Activated T-cell treated with anti-CD3 and anti-CD28 coated beads, Interleukin-2, amount 50 U/mL, for 1 hour (primary cell): ENCODE measurements around the gene SETMAR.
"Not testable (repeated sequence)": the region's sequence is repeated elsewhere in the genome, so short reads cannot be mapped to it uniquely, and the experiment has no call there.

Experiments used
- DNase-seq: peaks from one replicate; pipeline ENCODE4 v3.0.0-alpha.2; 2020

SETMAR gene

DNA sequence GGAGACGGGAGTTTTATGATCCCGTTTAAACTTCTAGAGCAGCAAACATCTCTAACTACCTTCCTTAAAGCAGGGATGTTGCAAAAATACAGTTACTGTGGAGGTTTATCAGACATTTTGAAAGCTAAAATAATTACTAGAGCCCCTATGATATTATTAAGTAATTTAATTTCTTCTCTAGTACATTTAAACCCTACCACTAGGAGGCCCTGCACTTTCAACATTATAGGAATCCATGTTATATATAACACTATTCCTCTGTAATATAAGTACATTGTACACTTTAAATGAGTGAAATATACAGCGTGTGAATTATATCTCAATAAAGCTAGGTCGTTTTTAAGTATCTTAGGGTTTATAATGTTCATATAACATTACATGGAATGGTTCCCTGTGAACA, 11.5 kb downstream of the SETMAR start:
- no peak for DNase-seq

DNA sequence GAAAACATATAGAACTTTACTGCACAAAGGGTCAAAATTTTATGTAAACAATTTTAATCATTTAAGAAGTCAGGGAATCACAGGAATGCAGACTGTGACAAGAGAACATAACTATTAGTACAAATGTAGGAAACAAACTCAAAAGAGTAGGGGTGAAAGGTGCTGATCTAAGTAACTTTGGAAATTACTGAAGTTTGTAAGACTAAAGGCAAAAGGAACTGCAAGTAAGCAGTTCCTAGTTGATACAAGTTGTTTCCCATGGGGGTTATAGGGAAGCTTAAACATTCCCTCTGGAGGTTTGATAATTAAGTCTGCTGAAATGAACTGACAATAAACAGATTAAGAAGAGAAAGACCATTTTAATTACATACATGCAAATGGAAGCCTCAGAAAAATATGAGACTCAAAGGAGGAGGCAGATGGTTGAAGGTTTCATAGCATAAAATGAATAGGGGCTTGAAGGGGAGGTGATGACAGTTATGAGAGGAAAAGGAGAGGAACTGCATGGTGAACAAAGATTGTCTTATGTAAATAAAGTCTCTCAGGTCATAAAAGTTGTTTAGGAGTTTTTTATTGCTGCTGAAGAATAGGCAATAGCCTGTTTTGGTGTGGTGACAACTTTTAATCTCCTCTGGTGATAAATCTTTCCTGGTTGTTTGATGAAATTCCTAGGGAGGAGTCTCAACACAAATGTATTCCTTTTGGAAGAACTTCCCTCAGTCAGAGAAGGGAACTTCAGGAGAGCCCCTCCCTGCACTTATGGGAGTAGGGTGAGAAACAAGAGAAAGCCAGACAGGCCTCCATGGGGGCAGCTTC, 17.1 kb downstream of the SETMAR start:
- DNase-seq, result no peak

DNA sequence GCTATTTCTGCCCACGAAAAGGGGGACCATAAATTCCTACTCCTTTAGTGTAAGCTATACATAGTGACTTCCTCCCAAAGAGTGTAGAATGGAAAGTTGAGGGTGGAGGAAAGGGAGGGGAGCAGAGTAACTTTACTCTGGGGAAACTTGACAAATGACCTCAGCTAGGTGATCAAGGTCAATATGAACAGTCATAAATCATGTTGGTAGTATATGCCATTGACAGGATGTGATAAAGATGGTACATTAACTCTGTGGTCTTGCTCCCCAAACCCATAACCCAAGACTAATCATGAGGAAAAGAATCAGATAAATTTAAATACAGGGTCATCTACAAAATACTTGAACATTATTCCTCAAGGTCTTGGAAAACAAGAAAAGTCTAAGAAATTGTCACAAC, 18.6 kb downstream of the SETMAR start:
- DNase-seq, result no peak

DNA sequence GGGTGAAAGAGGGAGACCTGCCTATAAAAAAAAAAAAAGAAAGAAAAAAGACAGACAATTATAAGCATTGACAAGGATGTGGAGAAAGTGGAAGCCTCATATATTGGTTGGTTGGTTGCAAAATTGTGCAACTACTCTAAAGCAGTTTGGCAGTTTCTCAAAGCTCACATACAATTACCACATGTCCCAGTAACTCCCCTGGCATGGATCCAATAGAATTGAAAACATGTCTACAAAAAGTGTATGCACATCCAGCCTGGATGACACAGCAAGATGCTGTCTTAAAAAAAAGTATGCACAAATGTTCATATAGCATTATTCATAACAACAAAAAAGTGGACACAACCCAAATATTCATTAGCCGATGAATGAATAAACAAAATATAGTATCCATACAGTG, 19.5 kb downstream of the SETMAR start:
- DNase-seq, result no peak

DNA sequence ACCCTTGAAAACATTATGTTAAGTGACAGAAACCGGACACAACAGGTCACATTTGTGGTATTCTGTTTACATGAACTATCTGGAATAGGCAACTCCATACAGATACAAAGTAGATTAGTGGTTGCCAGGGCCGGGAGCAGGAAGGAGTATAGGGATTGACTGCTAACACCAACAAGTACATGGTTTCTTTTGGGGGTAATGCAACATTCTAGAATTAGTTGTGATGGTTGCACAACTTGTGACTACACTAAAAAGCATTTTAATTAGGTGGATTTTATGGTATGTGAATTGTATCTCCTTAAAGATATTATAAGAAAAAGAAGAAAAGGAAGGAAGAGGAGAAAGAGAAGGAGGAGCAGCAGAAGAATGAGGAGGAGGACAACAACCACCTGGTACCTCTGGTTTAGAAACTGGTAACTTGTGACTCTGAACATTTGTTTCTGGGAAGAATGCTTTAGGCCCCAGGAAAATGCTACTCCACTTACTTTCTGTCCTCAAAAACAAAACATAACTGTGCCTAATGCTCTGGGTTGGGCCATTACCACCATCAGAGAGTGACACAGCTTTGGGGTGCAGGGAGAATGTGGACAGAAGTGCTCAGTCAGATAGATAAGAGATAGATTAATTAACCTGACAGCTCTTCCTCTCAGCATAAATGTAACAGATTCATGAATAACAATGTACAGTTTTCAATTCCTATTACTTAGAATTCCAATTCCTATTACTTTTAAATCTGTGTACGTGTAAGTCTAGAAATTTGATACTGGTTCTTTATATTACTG, 20.3 kb downstream of the SETMAR start:
- DNase-seq, result no peak

DNA sequence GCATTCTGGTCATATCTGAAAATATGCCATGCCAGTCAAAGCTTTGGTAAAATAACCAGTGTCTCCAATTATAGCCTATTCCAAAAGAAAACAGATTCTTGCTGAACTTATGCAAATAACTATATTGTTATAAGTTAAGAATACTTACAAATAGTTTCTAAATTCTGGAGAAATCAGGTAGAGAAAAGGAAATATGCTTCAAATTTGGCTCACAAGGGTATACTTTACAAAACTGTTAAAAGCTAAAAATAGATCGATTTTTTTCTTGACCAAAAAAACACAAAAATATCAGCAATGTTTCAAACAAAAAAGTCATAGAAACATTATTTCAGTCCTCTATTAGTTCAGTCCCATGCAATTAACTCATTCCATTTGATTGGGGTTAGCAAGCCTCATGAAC, 23.7 kb downstream of the SETMAR start:
- no peak for DNase-seq

DNA sequence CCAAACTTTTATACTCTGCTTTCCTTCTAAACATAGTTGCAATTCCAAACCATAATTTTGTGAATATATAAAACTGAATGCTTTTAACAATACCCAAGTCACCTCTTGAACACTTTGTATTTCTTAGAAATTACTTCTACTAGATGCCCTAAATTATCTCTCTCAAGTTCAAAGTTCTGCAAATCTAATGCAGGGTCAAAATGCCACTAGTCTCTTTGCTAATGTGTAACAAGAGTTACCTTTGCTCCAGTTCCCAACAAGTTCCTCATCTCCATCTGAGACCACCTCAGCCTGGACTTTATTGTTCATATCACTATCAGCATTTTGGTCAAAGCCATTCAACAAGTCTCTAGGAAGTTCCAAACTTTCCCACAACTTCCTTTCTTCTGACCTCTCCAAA, 26.6 kb downstream of the SETMAR start:
- DNase-seq, result not testable (repeated sequence)

DNA sequence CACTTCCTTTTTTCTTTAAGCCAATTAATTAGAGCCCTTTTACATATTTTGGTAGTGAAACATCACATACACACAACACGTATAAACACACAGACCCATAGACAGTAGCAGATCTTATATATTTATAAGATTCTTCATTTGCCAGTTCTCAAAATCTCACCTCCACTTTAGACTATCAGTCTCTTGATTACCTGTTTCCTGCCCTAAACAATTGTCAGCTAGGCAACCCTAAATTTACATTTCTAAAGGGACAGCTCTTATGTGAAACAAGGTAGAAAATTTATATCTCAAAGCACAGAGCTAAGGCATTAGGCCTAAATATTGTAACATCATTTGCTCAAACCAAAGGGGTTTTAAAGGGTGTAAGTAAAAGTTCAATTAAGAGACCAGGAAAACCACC, 28.9 kb downstream of the SETMAR start:
- no peak for DNase-seq

DNA sequence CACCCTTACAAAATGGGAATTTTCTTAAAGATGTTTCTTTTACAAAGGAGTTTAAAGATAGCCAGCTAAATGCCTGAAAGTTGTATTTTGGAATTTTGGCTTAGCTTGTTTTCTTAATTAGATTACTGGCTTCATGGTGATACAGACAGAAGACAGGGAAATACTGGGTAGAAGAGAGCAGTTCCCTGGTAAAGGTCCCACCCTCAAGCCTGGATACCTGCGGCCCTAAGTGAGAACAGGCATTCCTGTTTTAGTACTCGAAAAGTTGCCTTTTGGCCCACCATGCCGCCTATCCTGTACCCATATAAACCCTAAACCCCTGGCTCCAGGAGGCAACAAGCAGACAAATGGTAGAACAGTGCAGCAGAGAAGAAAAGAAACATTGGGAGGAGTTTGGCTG, 29.4 kb downstream of the SETMAR start:
- DNase-seq, result no peak

DNA sequence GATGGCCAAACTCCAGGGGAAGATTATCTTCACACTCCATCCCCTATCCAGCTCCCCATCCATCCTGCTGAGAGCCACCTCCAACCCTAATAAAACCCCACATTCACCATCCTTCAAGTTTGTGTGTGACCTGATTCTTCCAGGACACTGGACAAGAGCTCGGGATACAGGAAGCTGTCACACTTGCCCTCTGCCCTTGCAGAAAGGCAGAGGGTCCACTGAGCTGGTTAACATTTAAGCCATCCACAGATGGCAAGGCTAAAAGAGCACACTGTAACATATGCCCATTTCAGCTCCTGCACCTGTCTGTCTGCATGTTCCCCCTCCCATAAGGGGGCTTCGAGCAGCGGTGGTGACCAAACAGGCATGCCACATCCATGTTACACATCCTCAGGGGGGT, 29.8 kb downstream of the SETMAR start:
- no peak for DNase-seq

DNA sequence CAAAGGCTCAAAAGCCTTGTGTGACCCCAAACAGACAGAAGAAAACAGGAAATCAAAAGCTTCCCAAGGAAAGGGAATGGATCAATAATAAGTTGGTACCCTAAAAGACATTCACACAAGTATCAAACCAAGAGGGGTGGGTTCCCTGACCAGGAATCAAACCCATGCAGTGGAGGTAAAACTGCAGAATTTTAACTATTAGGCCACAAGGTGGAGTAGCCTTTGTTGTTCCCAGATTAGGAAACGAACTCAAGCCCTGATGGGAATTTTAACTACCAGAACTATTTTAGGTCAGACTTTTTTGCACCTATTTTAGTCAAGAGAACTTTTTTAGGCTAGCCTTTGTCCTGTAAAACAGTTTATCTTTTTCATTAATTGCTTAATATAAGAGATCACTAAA, 31.4 kb downstream of the SETMAR start:
- DNase-seq, result no peak

DNA sequence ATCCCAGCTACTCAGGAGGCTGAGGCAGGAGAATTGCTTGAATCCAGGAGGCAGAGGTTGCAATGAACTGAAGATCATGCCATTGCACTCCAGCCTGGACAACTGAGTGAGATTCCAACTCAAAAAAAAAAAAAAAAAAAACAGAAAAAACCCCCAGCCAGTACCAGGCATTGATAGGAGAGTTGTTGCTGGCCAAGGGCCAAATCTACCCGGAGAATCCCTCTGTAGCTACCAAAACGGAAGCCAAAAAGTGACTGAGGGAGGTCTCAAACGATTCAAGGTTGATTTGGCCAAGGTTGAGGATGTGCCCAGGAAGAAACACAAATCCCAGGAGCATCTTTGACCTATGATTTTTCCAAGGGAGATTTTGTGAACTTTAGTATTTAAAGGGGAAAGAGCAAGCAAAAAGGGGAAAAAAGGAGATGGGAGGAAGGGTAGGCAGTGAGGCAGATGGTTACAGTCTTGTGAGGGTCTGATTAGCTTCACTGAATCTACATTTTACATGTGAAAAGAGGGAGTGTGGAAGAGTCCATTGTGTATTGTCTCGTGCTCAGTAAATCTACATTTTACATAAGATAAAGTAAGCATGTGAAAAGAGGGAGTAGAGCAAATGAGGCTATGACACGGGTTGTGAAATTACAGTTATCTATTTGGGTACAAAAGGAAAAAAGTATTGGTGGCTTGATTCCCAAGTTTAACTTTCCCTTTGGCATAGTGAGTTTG, 32.8 kb downstream of the SETMAR start:
- DNase-seq, result no peak

DNA sequence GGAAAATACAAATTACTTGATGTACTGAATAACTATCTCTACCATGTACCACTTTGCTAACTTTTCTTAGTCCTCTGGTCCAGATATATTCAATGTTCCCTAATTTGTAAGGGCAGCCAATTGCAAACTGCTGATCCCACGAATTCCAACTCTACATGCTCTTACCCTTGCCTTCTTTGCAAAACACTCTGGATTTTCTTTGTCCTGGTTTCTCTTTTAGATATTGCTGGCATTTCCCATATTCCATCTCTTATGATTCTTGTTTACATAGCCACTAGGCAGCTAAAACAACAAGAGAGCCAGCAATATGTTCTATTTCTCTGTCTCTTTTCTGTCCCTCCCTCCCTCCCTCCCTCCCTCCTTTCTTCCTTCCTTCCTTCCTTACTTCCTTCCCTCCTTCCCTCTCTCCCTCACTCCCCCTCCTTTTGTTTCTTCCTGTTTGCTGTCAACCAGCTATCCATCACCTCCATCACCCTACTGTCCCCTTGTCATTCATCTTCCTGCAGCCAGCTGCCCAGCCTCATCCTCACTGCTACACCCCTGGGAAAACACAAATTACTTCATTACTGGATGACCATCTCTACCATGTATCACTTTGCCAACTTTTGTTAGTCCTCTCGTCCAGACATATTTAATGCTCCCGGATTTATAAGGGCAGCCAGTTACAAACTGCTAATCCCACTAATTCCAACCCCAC, 33.8 kb downstream of the SETMAR start:
- no peak for DNase-seq

DNA sequence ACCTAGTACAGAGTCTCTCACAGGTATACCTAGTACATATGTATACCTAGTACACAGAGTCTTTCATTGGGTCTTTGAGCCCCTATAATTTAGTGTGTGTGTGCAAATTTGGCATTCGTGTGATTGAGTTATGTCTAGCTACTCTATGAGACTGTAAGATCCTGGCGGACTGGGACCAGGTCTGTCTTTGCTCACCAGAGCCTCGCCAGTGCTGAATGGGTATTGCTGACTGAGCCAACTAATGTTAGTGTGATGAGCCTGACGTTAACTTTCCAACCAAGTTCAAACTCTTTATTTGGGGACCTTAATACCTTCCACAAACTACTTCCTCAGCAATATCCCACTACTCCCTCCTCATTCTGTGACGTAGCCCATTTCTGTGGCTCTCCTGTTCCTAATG, 35.6 kb downstream of the SETMAR start:
- DNase-seq, result no peak

DNA sequence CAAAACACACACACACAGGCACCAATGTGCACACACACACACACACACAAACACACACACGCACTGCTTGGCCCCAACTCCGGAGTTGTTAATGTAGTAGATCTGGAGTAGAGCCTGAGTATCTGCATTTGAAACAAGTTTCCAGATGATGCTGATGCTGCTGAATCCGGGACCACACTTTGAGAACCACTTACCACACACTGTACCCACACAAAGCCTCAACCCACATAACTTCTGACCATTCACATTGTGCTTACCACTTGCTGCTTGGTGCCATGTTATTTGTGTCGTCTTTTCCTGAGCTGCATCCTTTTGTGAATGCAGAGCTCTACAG, 36.9 kb downstream of the SETMAR start:
- no peak for DNase-seq

DNA sequence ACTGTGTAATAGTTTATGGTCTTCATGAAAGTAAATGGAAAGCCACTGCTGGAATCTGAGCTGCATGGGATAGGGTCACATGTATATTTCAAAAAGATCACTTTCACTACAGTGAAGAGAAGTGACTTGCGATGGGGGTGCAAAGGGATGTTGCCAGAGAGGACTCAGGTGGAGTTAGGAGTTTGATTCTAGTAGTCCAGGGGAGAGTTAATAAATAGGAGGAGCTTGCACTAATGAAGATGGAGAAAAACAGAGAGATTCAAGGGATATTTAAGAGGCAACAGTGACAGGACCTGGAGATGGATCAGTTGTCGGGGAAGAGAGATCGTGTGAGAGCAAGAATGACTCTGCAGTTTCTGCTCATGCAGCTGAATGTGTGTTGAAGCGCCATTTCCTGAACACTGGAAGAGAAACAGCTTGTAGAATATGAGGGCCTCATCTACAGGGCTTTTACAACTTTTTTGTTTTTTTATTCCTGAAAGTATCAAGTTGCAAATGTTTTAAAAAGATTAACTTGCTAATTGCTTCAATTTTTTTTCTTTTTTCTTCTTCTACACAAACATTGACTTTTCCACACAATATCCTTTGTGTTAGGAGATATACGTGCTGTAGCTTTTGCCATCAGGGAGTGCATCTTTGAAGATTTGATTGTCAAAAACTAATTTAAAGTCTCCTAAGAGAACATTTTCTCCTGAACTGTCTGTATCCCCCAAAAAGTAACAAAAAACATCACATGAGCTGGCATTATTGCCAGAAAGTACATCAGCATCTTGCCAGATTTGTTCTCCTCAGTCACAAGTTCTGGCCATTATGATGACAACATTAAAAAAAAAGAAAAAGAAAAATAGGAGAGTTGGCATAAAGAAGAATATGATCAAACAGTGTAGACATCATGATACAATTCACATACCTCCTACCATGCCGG, 37.5 kb downstream of the SETMAR start:
- DNase-seq, result no peak

DNA sequence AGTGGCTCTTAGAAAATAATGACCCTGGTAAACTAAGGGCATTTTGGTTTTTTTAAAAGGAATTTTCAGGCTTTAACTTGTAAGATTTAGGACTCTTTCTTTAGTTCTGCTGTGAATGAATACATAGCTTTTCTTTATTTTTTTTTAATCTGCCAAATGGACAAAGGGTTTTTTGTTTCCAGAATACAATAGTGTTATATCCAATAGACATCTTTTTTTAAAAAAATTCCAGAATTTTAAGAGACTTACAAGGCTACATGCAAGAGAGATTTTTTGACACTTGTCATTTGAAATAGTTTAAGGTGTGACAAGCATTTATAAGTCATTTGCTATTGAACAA, 38.1 kb downstream of the SETMAR start:
- DNase-seq, result no peak

DNA sequence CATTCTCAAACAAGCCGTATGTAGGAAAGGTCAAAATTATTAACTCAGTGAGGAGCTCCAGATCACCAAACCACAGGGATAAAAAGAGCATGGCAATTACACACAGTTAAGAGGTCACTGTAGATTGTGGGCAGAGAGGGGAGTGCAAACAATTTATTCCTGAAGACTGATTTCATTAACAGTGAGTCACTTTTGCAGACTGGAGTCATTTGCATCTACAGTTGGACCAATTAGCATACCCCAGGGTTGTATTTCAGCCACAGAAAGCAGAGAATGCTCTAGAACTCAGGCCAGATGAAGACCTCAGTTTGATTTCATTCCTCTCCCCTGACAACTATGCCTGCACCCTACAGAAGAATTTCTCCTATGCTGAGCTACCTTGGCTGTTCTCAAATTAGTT, 40.1 kb downstream of the SETMAR start:
- no peak for DNase-seq

DNA sequence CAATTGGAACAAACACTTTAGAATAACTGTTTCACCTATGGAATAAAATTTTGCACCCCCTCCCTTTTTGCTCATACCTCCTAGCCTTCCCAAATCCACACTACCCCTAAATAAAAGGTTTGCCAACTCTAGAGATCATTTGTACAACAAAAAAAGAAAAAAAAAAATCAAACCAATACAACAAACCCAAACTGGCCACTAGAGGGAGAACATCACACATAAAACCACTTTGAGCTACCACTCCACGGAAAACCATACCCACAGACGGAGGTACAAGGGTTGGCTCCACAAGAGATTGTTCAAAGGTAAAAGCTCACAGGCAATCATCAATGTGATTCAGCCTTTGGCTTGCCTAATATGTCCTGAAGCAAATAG, 47.6 kb downstream of the SETMAR start:
- peak; percentile 30 for DNase-seq

DNA sequence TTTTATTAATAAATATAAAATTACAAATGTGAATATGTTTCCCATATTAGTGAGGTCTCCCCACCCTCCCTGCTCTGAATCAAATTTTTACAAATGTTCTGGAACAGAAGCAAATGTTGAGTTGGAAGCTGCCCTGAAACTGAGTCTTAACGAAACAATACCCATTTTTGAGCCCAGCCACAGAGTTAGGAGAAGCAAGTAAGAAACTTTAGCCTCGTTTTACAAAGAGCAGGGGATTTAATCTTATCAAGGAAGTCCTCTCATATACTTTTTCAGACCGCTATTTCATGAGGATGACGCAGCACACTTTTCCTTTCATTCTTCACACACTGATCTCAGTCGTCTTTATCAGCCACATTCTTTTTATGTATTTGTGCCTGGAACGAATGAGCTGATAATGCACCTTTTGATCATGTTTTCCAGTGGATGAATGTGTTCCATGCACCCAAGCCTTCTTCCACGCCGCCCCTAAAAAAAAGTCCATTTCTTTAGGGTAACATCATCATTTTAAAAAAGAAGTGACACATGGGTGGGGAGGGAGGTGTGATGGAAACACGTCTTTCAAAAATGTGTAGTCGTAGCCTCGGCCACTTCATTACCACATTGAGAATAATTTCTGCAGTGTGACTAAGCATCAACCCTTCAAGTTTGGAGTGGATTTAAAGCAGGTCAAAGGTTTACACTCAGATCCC, 48.1 kb downstream of the SETMAR start:
- DNase-seq, result no peak

DNA sequence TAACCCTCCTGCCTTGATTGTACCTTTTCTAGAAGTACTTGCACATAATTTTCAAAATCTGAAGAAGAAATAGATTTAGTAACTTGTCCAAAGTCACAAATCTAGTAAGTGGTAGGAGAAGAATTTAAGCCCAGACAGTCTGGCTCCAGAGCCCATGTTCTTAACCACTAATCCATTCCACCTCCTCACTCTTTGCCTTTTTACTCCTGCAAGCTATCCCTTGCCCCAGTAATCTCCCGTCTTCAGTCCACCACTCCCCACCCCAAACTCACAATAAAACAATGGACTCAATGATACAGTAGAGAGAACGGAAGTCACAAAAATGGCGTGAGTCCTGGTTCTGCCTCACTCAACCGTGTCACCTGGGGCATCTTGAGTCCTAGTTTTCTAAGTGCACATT, 48.7 kb downstream of the SETMAR start:
- DNase-seq, result no peak
